GM12864 (cell line): ENCODE data around the gene TMEM232.

ENCODE experiments used
- DNase-seq: peaks from one replicate; pipeline ENCODE4 v3.0.0-alpha.2; 2011; ENCODE audit warnings: low read depth
- H3K4me3 ChIP-seq: 2 replicates; pipeline ENCODE4 v1.5.1; 2011; ENCODE audit warnings: mild to moderate bottlenecking, low read depth, low read length, control low read depth
- TF ChIP-seq, protein P1 (sequence below): IDR thresholded peaks from 2 replicates; pipeline ENCODE4 v1.5.1; 2011; ENCODE audit warnings: low read depth, mild to moderate bottlenecking, moderate library complexity, low read length, control low read depth, inconsistent platforms; ENCODE audit errors: missing control alignments

Gene TMEM232

DNA sequence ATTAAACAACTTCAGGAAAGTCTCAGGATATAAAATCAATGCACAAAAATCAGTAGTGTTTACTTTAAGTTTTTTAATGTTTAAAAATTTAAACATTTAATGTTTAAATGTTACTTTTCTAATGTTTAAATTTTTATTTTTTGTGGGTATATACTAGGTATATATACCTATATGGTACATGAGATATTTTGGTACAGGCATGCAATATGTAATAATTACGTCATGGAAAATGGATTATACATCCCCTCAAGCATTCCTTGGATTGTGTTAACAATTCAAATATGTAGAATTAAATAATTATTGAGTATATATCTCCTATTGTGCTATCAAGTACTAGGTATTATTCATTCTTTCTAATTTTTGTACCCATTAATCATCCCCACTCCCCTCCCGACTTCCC is 291.3 kb downstream of the TMEM232 start:
- no peak for DNase-seq
- TF ChIP-seq, protein P1, sequence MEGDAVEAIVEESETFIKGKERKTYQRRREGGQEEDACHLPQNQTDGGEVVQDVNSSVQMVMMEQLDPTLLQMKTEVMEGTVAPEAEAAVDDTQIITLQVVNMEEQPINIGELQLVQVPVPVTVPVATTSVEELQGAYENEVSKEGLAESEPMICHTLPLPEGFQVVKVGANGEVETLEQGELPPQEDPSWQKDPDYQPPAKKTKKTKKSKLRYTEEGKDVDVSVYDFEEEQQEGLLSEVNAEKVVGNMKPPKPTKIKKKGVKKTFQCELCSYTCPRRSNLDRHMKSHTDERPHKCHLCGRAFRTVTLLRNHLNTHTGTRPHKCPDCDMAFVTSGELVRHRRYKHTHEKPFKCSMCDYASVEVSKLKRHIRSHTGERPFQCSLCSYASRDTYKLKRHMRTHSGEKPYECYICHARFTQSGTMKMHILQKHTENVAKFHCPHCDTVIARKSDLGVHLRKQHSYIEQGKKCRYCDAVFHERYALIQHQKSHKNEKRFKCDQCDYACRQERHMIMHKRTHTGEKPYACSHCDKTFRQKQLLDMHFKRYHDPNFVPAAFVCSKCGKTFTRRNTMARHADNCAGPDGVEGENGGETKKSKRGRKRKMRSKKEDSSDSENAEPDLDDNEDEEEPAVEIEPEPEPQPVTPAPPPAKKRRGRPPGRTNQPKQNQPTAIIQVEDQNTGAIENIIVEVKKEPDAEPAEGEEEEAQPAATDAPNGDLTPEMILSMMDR = no peak
- H3K4me3 ChIP-seq = no peak overlapping the region

DNA sequence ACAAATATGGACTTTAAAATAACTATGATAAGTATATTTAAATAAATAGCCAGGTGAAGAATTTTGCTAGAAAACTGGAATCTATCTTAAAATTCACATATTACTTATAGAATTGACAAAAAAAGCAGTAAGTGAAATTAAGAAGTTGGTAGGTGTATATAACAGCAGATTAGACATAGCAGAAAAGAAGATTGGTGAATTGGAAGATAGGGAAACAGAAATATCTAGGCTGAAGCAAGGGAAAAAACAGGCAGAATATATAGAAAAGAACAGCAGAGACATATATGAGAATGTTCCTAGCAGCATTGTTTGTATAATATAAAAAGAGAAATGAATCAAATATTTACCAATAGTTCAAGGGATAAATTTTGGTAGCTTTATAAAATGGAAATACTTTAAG is 294.9 kb downstream of the TMEM232 start:
- no peak for DNase-seq
- TF ChIP-seq, protein P1 = no peak
- H3K4me3 ChIP-seq = no peak overlapping the region

DNA sequence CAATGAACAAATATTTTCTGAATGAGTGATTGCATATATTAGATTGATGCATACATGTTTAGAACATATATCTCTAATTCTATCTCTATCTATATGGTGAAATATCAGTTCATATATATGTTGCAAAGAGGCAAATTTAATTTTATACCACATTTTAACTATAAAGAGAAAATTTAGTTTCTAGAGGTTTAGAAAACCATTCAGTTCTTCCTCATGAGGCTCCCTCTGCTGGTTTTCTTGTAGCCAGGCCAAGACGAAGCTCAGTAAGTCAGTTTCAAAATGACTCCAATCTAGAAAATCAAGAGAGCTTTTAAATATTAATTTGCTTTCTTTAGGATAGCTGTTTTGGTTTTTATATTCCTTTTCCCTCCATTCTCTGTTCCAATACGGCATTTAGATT is 312.1 kb downstream of the TMEM232 start:
- no peak overlapping the region for H3K4me3 ChIP-seq
- no peak for DNase-seq
- TF ChIP-seq, protein P1 = no peak

DNA sequence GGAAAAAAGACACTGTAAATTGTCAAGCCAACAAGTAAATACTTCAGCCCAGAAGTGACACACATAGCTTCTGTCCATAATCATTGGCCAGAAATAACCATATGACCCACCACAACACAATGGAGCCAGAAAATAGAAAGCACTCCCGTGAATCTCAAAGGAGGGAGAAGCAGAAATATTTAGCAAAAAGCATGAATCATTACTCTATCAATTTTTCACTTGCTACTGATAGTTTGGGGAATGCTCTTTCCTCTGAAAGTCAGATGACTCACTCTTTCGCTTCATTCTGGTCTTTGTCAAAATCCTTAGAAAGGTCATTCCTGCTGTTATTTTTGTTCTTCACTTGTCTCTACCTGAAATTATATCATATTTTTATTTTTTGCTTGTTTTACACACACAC is 312.6 kb downstream of the TMEM232 start:
- DNase-seq = no peak
- no peak overlapping the region for H3K4me3 ChIP-seq
- TF ChIP-seq, protein P1 = no peak

DNA sequence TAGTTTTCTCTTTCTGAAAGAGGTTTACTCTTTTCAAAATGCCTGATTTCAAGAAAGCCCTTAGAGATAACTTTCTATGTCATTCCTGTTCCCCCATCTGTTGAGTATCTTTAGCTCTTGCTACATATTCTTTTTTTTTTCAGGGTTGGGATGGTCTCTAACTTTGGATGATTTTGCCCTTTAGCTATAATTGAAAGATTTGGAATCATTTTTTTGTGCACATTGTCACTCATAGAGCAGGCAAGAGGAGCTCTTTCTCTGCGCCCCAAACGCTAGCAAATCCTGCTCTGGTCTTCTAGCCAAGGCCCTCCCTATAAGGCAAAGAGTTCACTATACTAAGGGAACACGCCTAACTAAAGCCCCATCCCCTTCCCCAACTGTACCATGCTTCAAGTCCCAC is 316.9 kb downstream of the TMEM232 start:
- DNase-seq = no peak
- TF ChIP-seq, protein P1 = no peak
- no peak overlapping the region for H3K4me3 ChIP-seq

DNA sequence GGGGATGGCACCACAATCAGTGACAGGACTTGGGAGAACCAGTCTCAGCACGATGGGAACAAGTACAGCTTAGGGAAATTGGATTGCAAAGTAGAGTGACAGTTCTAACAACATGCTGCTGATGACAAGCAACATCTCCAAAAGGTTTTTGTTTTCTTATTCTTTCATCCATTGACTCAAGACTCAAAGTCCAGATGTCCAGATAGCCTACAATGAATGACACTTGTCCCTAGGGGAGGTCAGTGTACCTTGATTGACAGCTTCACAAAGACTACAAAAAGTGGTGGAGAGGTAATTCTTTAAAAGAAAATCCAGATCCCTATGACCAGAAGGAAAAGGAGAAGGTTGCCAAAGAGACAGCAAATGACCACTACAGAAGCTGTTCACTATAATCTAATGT is 323.9 kb downstream of the TMEM232 start:
- TF ChIP-seq, protein P1 = no peak
- DNase-seq = no peak
- H3K4me3 ChIP-seq = no peak overlapping the region

DNA sequence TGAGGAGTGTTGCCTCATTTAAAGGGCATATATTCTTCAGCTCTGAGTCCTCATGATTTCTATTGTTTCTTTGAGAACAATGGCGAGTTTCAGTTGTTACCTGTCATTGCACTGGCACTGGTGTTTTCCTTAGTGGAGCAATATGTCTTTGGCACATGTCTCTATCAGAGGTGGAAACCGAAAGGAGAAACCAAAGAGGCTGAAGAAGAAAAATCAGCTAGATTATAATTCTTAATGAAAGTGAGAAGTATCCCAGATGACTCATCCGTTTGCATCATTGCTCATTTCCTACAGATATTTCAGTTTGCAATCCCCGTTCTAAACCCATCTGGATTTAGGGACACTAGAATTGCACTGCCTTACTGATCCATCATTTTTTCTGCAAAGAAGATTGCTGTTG is 324.6 kb downstream of the TMEM232 start:
- TF ChIP-seq, protein P1 = no peak
- no peak overlapping the region for H3K4me3 ChIP-seq
- no peak for DNase-seq
